ENCODE measurements around the gene DMD. TPM values are rescaled to one million over a fixed set of nuclear protein-coding genes. Genes with fewer than 3 reads are reported as not detected.

The DMD gene
- total RNA-seq, 1 experiment from 2014 or later, result 25.3 TPM

DNA sequence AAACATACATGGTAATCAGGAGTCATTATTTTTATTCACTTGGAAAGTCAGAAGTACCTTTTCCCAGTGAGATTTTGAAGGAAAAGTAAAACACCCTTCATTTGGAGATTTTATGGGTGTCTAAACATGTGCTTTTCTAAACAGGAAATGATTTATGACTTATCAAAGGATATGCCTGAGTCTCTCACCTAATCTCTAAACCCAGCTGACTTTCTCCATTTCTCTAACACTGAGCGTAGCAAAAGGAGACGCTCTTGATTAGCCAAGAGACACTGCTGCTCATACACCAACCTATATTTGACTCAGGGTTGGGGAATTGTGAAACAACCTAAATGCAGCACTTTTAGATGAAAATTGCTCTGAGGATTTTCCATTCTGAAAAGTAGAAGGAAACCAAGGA, 1671.0 kb downstream of the DMD start:
- no peaks in the 10 kb centered on the region for H3K36me3 ChIP-seq (ENCODE audit: low read depth)
- no peaks in the 10 kb centered on the region for H3K9me2 ChIP-seq (ENCODE audit: insufficient read depth)
- no TSS peak for BruUV-seq (replicated peaks)
- H3K4me3 ChIP-seq, result no peak overlapping the region
- ChIA-PET CTCF (no interaction called here), POLR2A (ENCODE audit: unreplicated experiment) (no interaction called here)
- H4K20me1 ChIP-seq (ENCODE audit: insufficient read depth), result no peaks in the 10 kb centered on the region
- H3K27ac ChIP-seq, result no peak overlapping the region
- H3K9me3 ChIP-seq (ENCODE audit: insufficient read depth, low read depth), result no peaks in the 10 kb centered on the region
- H3F3A ChIP-seq (ENCODE audit: insufficient read depth, low read depth), result no peaks in the 10 kb centered on the region
- no peak for DNase-seq
- H3K4me1 ChIP-seq (replicated peaks; ENCODE audit: insufficient read depth), result no peaks in the 10 kb centered on the region
- no peak overlapping the region for H2AFZ ChIP-seq
- intact Hi-C loops (cut with micrococcal nuclease; ENCODE audit: unreplicated experiment), result no loop called here
- H3K79me2 ChIP-seq (ENCODE audit: low read depth), result no peaks in the 10 kb centered on the region
- H3K4me2 ChIP-seq, result no peak overlapping the region
- no peaks in the 10 kb centered on the region for H3K27me3 ChIP-seq (ENCODE audit: insufficient read depth, low read depth)
- TF ChIP-seq, protein P1, sequence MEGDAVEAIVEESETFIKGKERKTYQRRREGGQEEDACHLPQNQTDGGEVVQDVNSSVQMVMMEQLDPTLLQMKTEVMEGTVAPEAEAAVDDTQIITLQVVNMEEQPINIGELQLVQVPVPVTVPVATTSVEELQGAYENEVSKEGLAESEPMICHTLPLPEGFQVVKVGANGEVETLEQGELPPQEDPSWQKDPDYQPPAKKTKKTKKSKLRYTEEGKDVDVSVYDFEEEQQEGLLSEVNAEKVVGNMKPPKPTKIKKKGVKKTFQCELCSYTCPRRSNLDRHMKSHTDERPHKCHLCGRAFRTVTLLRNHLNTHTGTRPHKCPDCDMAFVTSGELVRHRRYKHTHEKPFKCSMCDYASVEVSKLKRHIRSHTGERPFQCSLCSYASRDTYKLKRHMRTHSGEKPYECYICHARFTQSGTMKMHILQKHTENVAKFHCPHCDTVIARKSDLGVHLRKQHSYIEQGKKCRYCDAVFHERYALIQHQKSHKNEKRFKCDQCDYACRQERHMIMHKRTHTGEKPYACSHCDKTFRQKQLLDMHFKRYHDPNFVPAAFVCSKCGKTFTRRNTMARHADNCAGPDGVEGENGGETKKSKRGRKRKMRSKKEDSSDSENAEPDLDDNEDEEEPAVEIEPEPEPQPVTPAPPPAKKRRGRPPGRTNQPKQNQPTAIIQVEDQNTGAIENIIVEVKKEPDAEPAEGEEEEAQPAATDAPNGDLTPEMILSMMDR (conservative IDR thresholded peaks at IDR 0.05), result no peak
- no peak for TF ChIP-seq EZH2 (IDR thresholded peaks at IDR 0.05; ENCODE audit: low read depth)

DNA sequence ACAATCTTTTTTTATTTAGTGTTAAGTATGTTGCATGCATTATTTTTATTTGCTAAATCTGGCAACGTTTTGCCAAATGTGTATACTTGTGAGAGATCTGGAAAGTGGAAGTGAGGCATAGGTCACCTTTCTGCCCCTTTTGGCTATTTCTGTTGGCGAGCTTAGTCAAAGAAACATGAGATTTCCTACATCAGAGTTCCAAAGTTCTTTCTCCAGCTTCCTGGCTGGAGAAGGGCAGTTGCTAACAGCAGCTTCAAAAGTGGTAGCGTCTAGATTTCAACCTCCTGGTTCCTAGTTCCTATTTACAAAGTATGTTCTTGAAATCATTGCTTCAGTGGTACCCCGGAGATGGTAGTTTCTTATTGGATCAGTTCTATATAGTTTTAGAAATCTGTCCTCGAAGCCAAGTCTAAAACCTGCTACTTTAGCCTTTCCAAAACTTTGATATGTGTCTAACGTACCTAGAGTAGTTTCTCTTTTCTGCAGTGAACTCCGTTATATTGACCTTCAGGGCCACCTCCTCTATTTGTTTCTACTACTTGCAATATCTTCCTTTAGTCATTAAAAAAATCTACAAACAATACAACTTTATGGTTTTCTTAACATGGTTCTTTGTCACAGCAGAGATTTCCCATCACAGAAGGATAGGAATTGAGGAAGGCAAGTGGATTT, 1683.8 kb downstream of the DMD start:
- Histone ChIP-seq H3K27me3 (ENCODE audit: insufficient read depth, low read depth) (no peaks in the 10 kb centered on the region), H3K9me3 (ENCODE audit: insufficient read depth, low read depth) (no peaks in the 10 kb centered on the region), H2AFZ (no peak overlapping the region), H3K4me2 (no peak overlapping the region), H3K79me2 (ENCODE audit: low read depth) (no peaks in the 10 kb centered on the region), H3K36me3 (ENCODE audit: low read depth) (no peaks in the 10 kb centered on the region), H3K4me3 (no peak overlapping the region), H3K27ac (no peak overlapping the region), H3K9me2 (ENCODE audit: insufficient read depth) (no peaks in the 10 kb centered on the region), H4K20me1 (ENCODE audit: insufficient read depth) (no peaks in the 10 kb centered on the region), H3K4me1 (replicated peaks; ENCODE audit: insufficient read depth) (no peaks in the 10 kb centered on the region), H3F3A (ENCODE audit: insufficient read depth, low read depth) (no peaks in the 10 kb centered on the region)
- ChIA-PET CTCF (no interaction called here), POLR2A (ENCODE audit: unreplicated experiment) (no interaction called here)
- DNase-seq, result no peak
- BruUV-seq (replicated peaks), result no TSS peak
- intact Hi-C loops (cut with micrococcal nuclease; ENCODE audit: unreplicated experiment), result no loop called here
- TF ChIP-seq, protein P1 (conservative IDR thresholded peaks at IDR 0.05), result no peak
- TF ChIP-seq EZH2 (IDR thresholded peaks at IDR 0.05; ENCODE audit: low read depth), result no peak

DNA sequence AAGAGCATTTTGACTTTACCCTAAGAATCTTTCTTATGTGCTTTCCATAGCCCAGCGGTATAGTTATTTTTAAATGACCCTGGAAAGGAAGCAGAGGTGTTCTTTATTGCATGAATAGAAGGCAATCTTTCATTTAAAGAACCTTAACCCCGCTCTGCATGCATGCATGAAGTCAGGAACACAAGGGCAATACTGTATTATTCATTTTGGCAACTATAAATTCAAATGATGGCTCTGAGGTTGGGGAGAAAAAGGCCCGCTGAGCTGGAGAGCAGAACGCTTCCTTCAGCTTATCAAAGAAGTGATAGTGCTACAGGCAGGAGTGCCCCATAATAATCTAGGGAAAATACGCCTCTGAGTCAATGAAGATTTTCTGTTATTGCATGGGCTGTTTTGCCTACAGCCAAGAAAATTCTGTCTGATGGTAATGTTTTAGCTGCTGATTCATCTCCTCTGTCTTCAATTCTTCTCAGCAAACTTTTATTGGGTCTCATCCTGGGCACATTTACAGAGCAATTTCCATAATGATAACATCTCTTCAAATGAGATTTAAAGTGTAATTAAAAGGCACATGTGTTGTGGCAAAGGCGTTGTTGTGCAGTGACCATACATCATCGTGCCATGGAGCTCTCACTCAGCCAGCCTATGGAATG, 1687.3 kb downstream of the DMD start:
- CTCF ChIA-PET, result no interaction called here
- H4K20me1 ChIP-seq (ENCODE audit: insufficient read depth), result no peaks in the 10 kb centered on the region
- H3K79me2 ChIP-seq (ENCODE audit: low read depth), result no peaks in the 10 kb centered on the region
- no peak overlapping the region for H3K4me3 ChIP-seq
- no peaks in the 10 kb centered on the region for H3K27me3 ChIP-seq (ENCODE audit: insufficient read depth, low read depth)
- H3K27ac ChIP-seq, result no peak overlapping the region
- H3K4me1 ChIP-seq (replicated peaks; ENCODE audit: insufficient read depth), result no peaks in the 10 kb centered on the region
- no peaks in the 10 kb centered on the region for H3K9me2 ChIP-seq (ENCODE audit: insufficient read depth)
- intact Hi-C loops (cut with micrococcal nuclease; ENCODE audit: unreplicated experiment), result no loop called here
- H3K36me3 ChIP-seq (ENCODE audit: low read depth), result no peaks in the 10 kb centered on the region
- no peak overlapping the region for H2AFZ ChIP-seq
- BruUV-seq (replicated peaks), result no TSS peak
- no peak for DNase-seq
- H3F3A ChIP-seq (ENCODE audit: insufficient read depth, low read depth), result no peaks in the 10 kb centered on the region
- TF ChIP-seq, protein P1 (conservative IDR thresholded peaks at IDR 0.05), result no peak
- no peak for TF ChIP-seq EZH2 (IDR thresholded peaks at IDR 0.05; ENCODE audit: low read depth)
- no peak overlapping the region for H3K4me2 ChIP-seq
- H3K9me3 ChIP-seq (ENCODE audit: insufficient read depth, low read depth), result no peaks in the 10 kb centered on the region
- POLR2A ChIA-PET (ENCODE audit: unreplicated experiment), result no interaction called here
